Left kidney (tissue), 2 donors: ENCODE results near the gene KRTAP10-7. TPM values are rescaled to one million over a fixed set of nuclear protein-coding genes. Genes with fewer than 3 reads are reported as not detected.
"Not testable (repeated sequence)": the region's sequence is repeated elsewhere in the genome, so short reads cannot be mapped to it uniquely, and the experiment has no call there.

Experiments used
- DNase-seq: peaks from one replicate; pipeline ENCODE4 v3.0.0-alpha.2; 2013
- polyA plus RNA-seq: library from polyadenylated mRNA; unstranded; fragments of 120-200 nt; gene quantifications from one replicate; pipeline ENCODE4 v1.2.1, GENCODE V29; 2013; ENCODE audit not compliant: insufficient read length

The KRTAP10-7 gene
- polyA plus RNA-seq, 1 donor = not detected

- DNase-seq = no peak
These were observed 28.3 kb upstream of the KRTAP10-7 start for GRCh38 chr21:44571844-44572782.

- no peak for DNase-seq
These were observed 27.3 kb upstream of the KRTAP10-7 start for GRCh38 chr21:44572959-44573583.

- not testable (repeated sequence) for DNase-seq
These were observed 26.6 kb upstream of the KRTAP10-7 start, which contains the start of gene KRTAP10-4 for GRCh38 chr21:44573630-44574456. Gene KRTAP10-4, plus strand, starts transcription at chr21:44573729. Its CDS starts 30 bp downstream, at chr21:44573759.

- peak; percentile 20 for DNase-seq
These were observed 25.7 kb upstream of the KRTAP10-7 start for GRCh38 chr21:44574457-44575306.

- DNase-seq = no peak
These were observed 24.9 kb upstream of the KRTAP10-7 start for GRCh38 chr21:44575307-44576024.

- DNase-seq = no peak
These were observed 24.4 kb upstream of the KRTAP10-7 start for GRCh38 chr21:44576025-44576420.

GRCh38 chr21:44578371-44579055, 21.9 kb upstream of the KRTAP10-7 start:
- DNase-seq = no peak

GRCh38 chr21:44579056-44579832, 21.2 kb upstream of the KRTAP10-7 start:
- no peak for DNase-seq

GRCh38 chr21:44579833-44580144, 20.6 kb upstream of the KRTAP10-7 start:
- DNase-seq = no peak

GRCh38 chr21:44580231-44580821, 20.1 kb upstream of the KRTAP10-7 start, which contains the start of gene KRTAP10-5:
Gene KRTAP10-5, minus strand, starts transcription at chr21:44580604. Its CDS starts 26 bp downstream, at chr21:44580578.
- DNase-seq = not testable (repeated sequence)

GRCh38 chr21:44581158-44581557, 19.2 kb upstream of the KRTAP10-7 start:
- DNase-seq = no peak

- DNase-seq = no peak
These were observed 18.3 kb upstream of the KRTAP10-7 start for GRCh38 chr21:44582055-44582454.

- DNase-seq = peak; percentile 51
These were observed 17.2 kb upstream of the KRTAP10-7 start for GRCh38 chr21:44583089-44583799.

- no peak for DNase-seq
These were observed 16.6 kb upstream of the KRTAP10-7 start for GRCh38 chr21:44583800-44584147.

GRCh38 chr21:44585892-44586291, 14.5 kb upstream of the KRTAP10-7 start:
- DNase-seq = no peak

GRCh38 chr21:44589094-44589493, 11.3 kb upstream of the KRTAP10-7 start:
- no peak for DNase-seq

GRCh38 chr21:44589586-44590305, 10.7 kb upstream of the KRTAP10-7 start:
- DNase-seq = no peak
